Type B pancreatic cell (in vitro differentiated cells): ENCODE results near the gene BOD1. TPM values are rescaled to one million over a fixed set of nuclear protein-coding genes. Genes with fewer than 3 reads are reported as not detected.

Experiments
- DNase-seq: peaks from one replicate; pipeline ENCODE4 v3.0.0; 2021; ENCODE audit warnings: mixed read lengths; ENCODE audit not compliant: unreplicated experiment; ENCODE audit errors: extremely low spot score
- H3K27ac Mint-ChIP-seq: 2 replicates; pipeline ENCODE4 v1.8.0; 2021; ENCODE audit warnings: mild to moderate bottlenecking, mixed read lengths
- H3K27me3 Mint-ChIP-seq: 2 replicates; pipeline ENCODE4 v1.8.0; 2021; ENCODE audit warnings: mixed read lengths
- H3K36me3 Mint-ChIP-seq: 2 replicates; pipeline ENCODE4 v1.8.0; 2021; ENCODE audit warnings: mixed read lengths
- H3K4me1 Mint-ChIP-seq: one replicate; pipeline ENCODE4 v1.8.0; 2021; ENCODE audit warnings: mixed read lengths; ENCODE audit not compliant: unreplicated experiment
- H3K4me3 Mint-ChIP-seq: 2 replicates; pipeline ENCODE4 v1.8.0; 2021; ENCODE audit warnings: mild to moderate bottlenecking, mixed read lengths
- H3K9me3 Mint-ChIP-seq: 2 replicates; pipeline ENCODE4 v1.8.0; 2021; ENCODE audit warnings: mixed read lengths
- CTCF ChIP-seq: fragments of 200-600 bp; sonication (generic); conservative IDR thresholded peaks from 2 replicates; pipeline ENCODE4 v1.5.0; 2021; ENCODE audit warnings: antibody characterized with exemption, mild to moderate bottlenecking
- total RNA-seq: library from RNA; stranded (reverse); gene quantifications from 2 replicates; pipeline ENCODE4 v1.2.1, GENCODE V29; 2021; ENCODE audit warnings: low replicate concordance

BOD1 gene
- total RNA-seq, 1 donor from 2014 or later: 98.7 TPM

- H3K27ac Mint-ChIP-seq: no peak overlapping the region
Measured at GRCh38 chr5:173568128-173568527, 48.3 kb downstream of the BOD1 start.

GRCh38 chr5:173567548-173567947 is 48.9 kb downstream of the BOD1 start:
- Mint-ChIP-seq H3K27ac (no peak overlapping the region), H3K4me1 (peaks cover 2% of the 10 kb centered on the region), H3K27me3 (peaks cover 5% of the 10 kb centered on the region), H3K4me3 (no peak overlapping the region), H3K36me3 (no peaks in the 10 kb centered on the region), H3K9me3 (peaks cover 8% of the 10 kb centered on the region)
- TF ChIP-seq CTCF: no peak
- DNase-seq: no peak

More at GRCh38 chr5:173568128-173568527, 48.3 kb downstream of the BOD1 start:
- no peaks in the 10 kb centered on the region for H3K36me3 Mint-ChIP-seq
- TF ChIP-seq CTCF: no peak
- no peak overlapping the region for H3K4me3 Mint-ChIP-seq
- H3K27me3 Mint-ChIP-seq: peaks cover 10% of the 10 kb centered on the region
- H3K9me3 Mint-ChIP-seq: peaks cover 8% of the 10 kb centered on the region
- H3K4me1 Mint-ChIP-seq: peaks cover 8% of the 10 kb centered on the region
- no peak for DNase-seq

GRCh38 chr5:173565491-173566072 is 50.9 kb downstream of the BOD1 start:
- Mint-ChIP-seq H3K4me1 (no peaks in the 10 kb centered on the region), H3K4me3 (no peak overlapping the region), H3K9me3 (peaks cover 15% of the 10 kb centered on the region), H3K36me3 (peaks cover 8% of the 10 kb centered on the region), H3K27ac (no peak overlapping the region), H3K27me3 (peaks cover 11% of the 10 kb centered on the region)
- no peak for DNase-seq
- no peak for TF ChIP-seq CTCF

GRCh38 chr5:173564106-173564505 is 52.3 kb downstream of the BOD1 start:
- no peaks in the 10 kb centered on the region for H3K4me1 Mint-ChIP-seq
- peaks cover 28% of the 10 kb centered on the region for H3K9me3 Mint-ChIP-seq
- no peak overlapping the region for H3K4me3 Mint-ChIP-seq
- H3K36me3 Mint-ChIP-seq: peaks cover 8% of the 10 kb centered on the region
- TF ChIP-seq CTCF: no peak
- H3K27me3 Mint-ChIP-seq: peaks cover 11% of the 10 kb centered on the region
- no peak for DNase-seq
- no peak overlapping the region for H3K27ac Mint-ChIP-seq

- Mint-ChIP-seq H3K27me3 (peaks cover 11% of the 10 kb centered on the region), H3K36me3 (peaks cover 8% of the 10 kb centered on the region), H3K27ac (no peak overlapping the region), H3K9me3 (peaks cover 27% of the 10 kb centered on the region), H3K4me3 (no peak overlapping the region), H3K4me1 (no peaks in the 10 kb centered on the region)
- TF ChIP-seq CTCF: no peak
- DNase-seq: no peak
Measured at GRCh38 chr5:173563246-173563645, 53.2 kb downstream of the BOD1 start.
